Karpas-422 (cell line): ENCODE data around the gene LIPC. TPM values are rescaled to one million over a fixed set of nuclear protein-coding genes. Genes with fewer than 3 reads are reported as not detected.

ENCODE experiments used
- DNase-seq: peaks from one replicate; pipeline ENCODE4 v3.0.0-alpha.2; 2015
- H2AFZ ChIP-seq: fragments of 200-600 bp; sonication (generic); 2 replicates; pipeline ENCODE4 v1.6.1; 2014; ENCODE audit warnings: antibody characterized with exemption, low read length, mixed read lengths
- H3K27ac ChIP-seq: fragments of 200-600 bp; sonication (generic); 2 replicates; pipeline ENCODE4 v1.5.1; 2014; ENCODE audit warnings: mild to moderate bottlenecking, low read length, moderate library complexity
- H3K27me3 ChIP-seq: fragments of 200-600 bp; sonication (generic); 2 replicates; pipeline ENCODE4 v1.6.1; 2014; ENCODE audit warnings: low read length, mixed read lengths
- H3K36me3 ChIP-seq: fragments of 200-600 bp; sonication (generic); 2 replicates; pipeline ENCODE4 v1.6.1; 2014; ENCODE audit warnings: low read length, mixed read lengths; ENCODE audit not compliant: insufficient read depth
- H3K4me1 ChIP-seq: fragments of 200-600 bp; sonication (generic); 2 replicates; pipeline ENCODE4 v1.6.1; 2014; ENCODE audit warnings: mild to moderate bottlenecking, low read length, mixed read lengths
- H3K4me2 ChIP-seq: fragments of 200-600 bp; sonication (generic); 2 replicates; pipeline ENCODE4 v1.6.1; 2014; ENCODE audit warnings: low read length, low read depth, mild to moderate bottlenecking; ENCODE audit not compliant: poor library complexity, severe bottlenecking
- H3K4me3 ChIP-seq: fragments of 200-600 bp; sonication (generic); 2 replicates; pipeline ENCODE4 v1.5.1; 2014; ENCODE audit warnings: mild to moderate bottlenecking, antibody characterized with exemption, low read length, mixed read lengths
- H3K79me2 ChIP-seq: fragments of 200-600 bp; sonication (generic); 2 replicates; pipeline ENCODE4 v1.6.1; 2014; ENCODE audit warnings: mild to moderate bottlenecking, low read length, mixed read lengths
- H3K9ac ChIP-seq: fragments of 200-600 bp; sonication (generic); 2 replicates; pipeline ENCODE4 v1.6.0; 2014; ENCODE audit warnings: low read length
- H3K9me2 ChIP-seq: fragments of 200-600 bp; sonication (generic), shearing (Covaris generic); replicated peaks from 2 replicates; pipeline ENCODE4 v1.6.0; 2014; ENCODE audit warnings: mild to moderate bottlenecking, low read length, moderate library complexity; ENCODE audit not compliant: insufficient read depth
- H3K9me3 ChIP-seq: fragments of 300-700, 200-600 bp; sonication (generic); 2 replicates; pipeline ENCODE4 v1.6.1; 2014; ENCODE audit warnings: low read length, mixed read lengths
- H4K20me1 ChIP-seq: fragments of 200-600 bp; sonication (generic); 2 replicates; pipeline ENCODE4 v1.6.1; 2014; ENCODE audit warnings: mild to moderate bottlenecking, antibody characterized with exemption, low read length, low read depth; ENCODE audit not compliant: insufficient read depth
- total RNA-seq: library from RNA; depleted of rRNA; stranded (reverse); fragments of >200 nt; shearing (Covaris generic); gene quantifications from 2 replicates; pipeline ENCODE4 v1.2.3, GENCODE V29; 2014; ENCODE audit warnings: low replicate concordance

The LIPC gene
- total RNA-seq, 1 experiment from 2014 or later, result not detected

GRCh38 chr15:58521293-58521991, 89.7 kb downstream of the LIPC start:
- no peaks in the 10 kb centered on the region for H4K20me1 ChIP-seq
- no peaks in the 10 kb centered on the region for H3K27me3 ChIP-seq
- H3K9ac ChIP-seq, result no peak overlapping the region
- DNase-seq, result no peak
- no peak overlapping the region for H3K4me2 ChIP-seq
- no peak overlapping the region for H2AFZ ChIP-seq
- H3K4me3 ChIP-seq, result no peak overlapping the region
- no peak overlapping the region for H3K27ac ChIP-seq
- H3K4me1 ChIP-seq, result peaks cover 7% of the 10 kb centered on the region
- no peaks in the 10 kb centered on the region for H3K9me3 ChIP-seq
- H3K9me2 ChIP-seq, result no peaks in the 10 kb centered on the region
- H3K36me3 ChIP-seq, result no peaks in the 10 kb centered on the region
- no peaks in the 10 kb centered on the region for H3K79me2 ChIP-seq

DNA sequence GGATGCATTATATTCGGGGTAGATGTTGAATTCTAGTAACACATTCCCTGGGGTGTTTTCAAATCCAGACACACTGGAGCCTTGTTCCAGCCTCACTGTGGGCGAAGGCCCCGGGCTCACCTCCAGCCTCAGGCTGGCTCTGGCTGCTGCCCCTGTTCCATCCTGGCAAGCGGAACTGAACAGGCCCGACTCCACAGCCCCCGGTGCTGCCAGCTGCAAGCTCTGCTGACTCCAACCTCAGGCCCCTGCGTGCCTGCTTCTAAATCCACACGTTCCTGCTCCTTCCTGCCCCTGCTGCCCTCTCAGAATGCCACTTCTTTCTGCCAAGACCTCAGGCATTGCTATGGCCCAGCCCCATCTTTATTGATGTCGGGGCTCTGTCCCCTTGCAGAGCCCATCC, 90.6 kb downstream of the LIPC start:
- Histone ChIP-seq H3K79me2 (no peaks in the 10 kb centered on the region), H2AFZ (no peak overlapping the region), H3K4me2 (no peak overlapping the region), H3K9me3 (no peaks in the 10 kb centered on the region), H3K9ac (no peak overlapping the region), H3K36me3 (no peaks in the 10 kb centered on the region), H3K27me3 (no peaks in the 10 kb centered on the region), H3K9me2 (no peaks in the 10 kb centered on the region), H3K27ac (no peak overlapping the region), H3K4me1 (peaks cover 7% of the 10 kb centered on the region), H4K20me1 (no peaks in the 10 kb centered on the region), H3K4me3 (no peak overlapping the region)
- DNase-seq, result no peak

- H3K9me3 ChIP-seq, result no peaks in the 10 kb centered on the region
- no peaks in the 10 kb centered on the region for H3K9me2 ChIP-seq
- H3K9ac ChIP-seq, result no peak overlapping the region
- no peaks in the 10 kb centered on the region for H4K20me1 ChIP-seq
- no peak overlapping the region for H3K4me2 ChIP-seq
- no peak for DNase-seq
- H3K27me3 ChIP-seq, result no peaks in the 10 kb centered on the region
- no peak overlapping the region for H3K27ac ChIP-seq
- peaks cover 7% of the 10 kb centered on the region for H3K4me1 ChIP-seq
- no peaks in the 10 kb centered on the region for H3K36me3 ChIP-seq
- no peak overlapping the region for H3K4me3 ChIP-seq
- H3K79me2 ChIP-seq, result no peaks in the 10 kb centered on the region
- H2AFZ ChIP-seq, result no peak overlapping the region
Measured at GRCh38 chr15:58522865-58523264, 91.1 kb downstream of the LIPC start.

- H3K9ac ChIP-seq, result no peak overlapping the region
- H3K27ac ChIP-seq, result no peak overlapping the region
- no peak for DNase-seq
- no peak overlapping the region for H2AFZ ChIP-seq
- no peak overlapping the region for H3K4me2 ChIP-seq
- no peaks in the 10 kb centered on the region for H3K36me3 ChIP-seq
- H4K20me1 ChIP-seq, result no peaks in the 10 kb centered on the region
- H3K4me3 ChIP-seq, result no peak overlapping the region
- no peaks in the 10 kb centered on the region for H3K9me2 ChIP-seq
- no peaks in the 10 kb centered on the region for H3K9me3 ChIP-seq
- H3K4me1 ChIP-seq, result no peaks in the 10 kb centered on the region; the same call in 1 of the 2 replicates
- H3K27me3 ChIP-seq, result no peaks in the 10 kb centered on the region
- H3K79me2 ChIP-seq, result no peaks in the 10 kb centered on the region
Measured at GRCh38 chr15:58523634-58524033, 91.8 kb downstream of the LIPC start.

GRCh38 chr15:58524247-58524646, 92.5 kb downstream of the LIPC start:
- Histone ChIP-seq H2AFZ (no peak overlapping the region), H3K36me3 (no peaks in the 10 kb centered on the region), H3K27me3 (no peaks in the 10 kb centered on the region), H3K79me2 (no peaks in the 10 kb centered on the region), H3K4me1 (no peaks in the 10 kb centered on the region), H4K20me1 (no peaks in the 10 kb centered on the region), H3K9ac (no peak overlapping the region), H3K4me2 (no peak overlapping the region), H3K9me2 (no peaks in the 10 kb centered on the region), H3K27ac (no peak overlapping the region), H3K9me3 (no peaks in the 10 kb centered on the region), H3K4me3 (no peak overlapping the region)
- no peak for DNase-seq

- Histone ChIP-seq H3K4me1 (no peaks in the 10 kb centered on the region), H3K9me3 (no peaks in the 10 kb centered on the region), H3K36me3 (no peaks in the 10 kb centered on the region), H3K27ac (no peak overlapping the region), H2AFZ (no peak overlapping the region), H3K9me2 (no peaks in the 10 kb centered on the region), H3K4me3 (no peak overlapping the region), H3K27me3 (no peaks in the 10 kb centered on the region), H3K4me2 (no peak overlapping the region), H3K9ac (no peak overlapping the region), H3K79me2 (no peaks in the 10 kb centered on the region), H4K20me1 (no peaks in the 10 kb centered on the region)
- DNase-seq, result no peak
Measured at GRCh38 chr15:58525991-58526421, 94.2 kb downstream of the LIPC start.

- DNase-seq, result no peak
- Histone ChIP-seq H3K4me2 (no peak overlapping the region), H3K27me3 (no peaks in the 10 kb centered on the region), H3K9ac (no peak overlapping the region), H3K9me2 (no peaks in the 10 kb centered on the region), H2AFZ (no peak overlapping the region), H3K27ac (no peak overlapping the region), H3K4me3 (no peak overlapping the region), H3K9me3 (no peaks in the 10 kb centered on the region), H3K4me1 (no peaks in the 10 kb centered on the region), H3K36me3 (no peaks in the 10 kb centered on the region), H3K79me2 (no peaks in the 10 kb centered on the region), H4K20me1 (no peaks in the 10 kb centered on the region)
Measured at GRCh38 chr15:58526647-58527192, 94.9 kb downstream of the LIPC start.

DNA sequence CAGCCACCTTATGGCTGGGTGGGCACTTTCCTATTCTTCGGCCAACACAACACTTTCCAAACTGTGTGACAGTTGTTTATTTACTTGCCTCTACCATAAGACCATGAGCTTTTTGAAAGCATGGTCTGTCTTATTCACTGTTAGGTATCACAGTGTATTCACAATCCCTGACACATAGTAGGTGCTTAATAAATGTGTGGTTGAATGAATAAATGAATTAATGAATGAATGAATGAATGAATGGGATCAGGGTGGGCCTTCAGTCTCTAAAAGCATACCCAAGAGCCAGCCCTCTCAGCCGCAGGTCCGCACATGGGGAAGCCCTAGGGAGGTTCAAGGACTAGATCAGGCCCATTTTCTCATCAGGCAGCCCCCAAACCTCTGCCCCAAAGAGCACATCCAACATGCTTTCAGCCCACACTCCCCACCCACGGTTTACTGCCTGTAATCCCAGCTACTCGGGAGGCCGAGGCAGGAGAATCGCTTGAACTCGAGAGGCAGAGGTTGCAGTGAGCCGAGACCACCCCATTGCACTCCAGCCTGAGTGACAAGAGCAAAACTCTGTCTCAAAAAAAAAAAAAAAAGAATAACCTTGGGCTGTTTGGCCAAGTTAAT, 95.9 kb downstream of the LIPC start:
- H3K27ac ChIP-seq, result no peak overlapping the region
- H3K4me2 ChIP-seq, result no peak overlapping the region
- no peak overlapping the region for H3K4me3 ChIP-seq
- H3K27me3 ChIP-seq, result no peaks in the 10 kb centered on the region
- DNase-seq, result no peak
- H3K36me3 ChIP-seq, result no peaks in the 10 kb centered on the region
- no peaks in the 10 kb centered on the region for H3K9me3 ChIP-seq
- no peaks in the 10 kb centered on the region for H3K4me1 ChIP-seq
- no peaks in the 10 kb centered on the region for H3K79me2 ChIP-seq
- no peak overlapping the region for H2AFZ ChIP-seq
- H4K20me1 ChIP-seq, result no peaks in the 10 kb centered on the region
- no peaks in the 10 kb centered on the region for H3K9me2 ChIP-seq
- no peak overlapping the region for H3K9ac ChIP-seq
